Stimulated activated CD8-positive, alpha-beta memory T cell treated with anti-CD3 and anti-CD28 coated beads, Interleukin-12 subunit alpha, Interleukin-12 subunit beta, amount 100 ng/mL, for 24 hours (primary cell): ENCODE data around the gene AKAP7.

Experiments used
- DNase-seq: peaks from one replicate; pipeline ENCODE4 v3.0.0-alpha.2; 2020; ENCODE audit errors: extremely low read depth

AKAP7 gene

GRCh38 chr6:131199568-131200272 is 64.5 kb downstream of the AKAP7 start:
- DNase-seq, result peak; percentile 27

- no peak for DNase-seq
Measured at GRCh38 chr6:131205481-131206244, 70.4 kb downstream of the AKAP7 start.

- no peak for DNase-seq
Measured at GRCh38 chr6:131206463-131207251, 71.4 kb downstream of the AKAP7 start.

- no peak for DNase-seq
Measured at GRCh38 chr6:131208787-131209186, 73.5 kb downstream of the AKAP7 start.

- no peak for DNase-seq
Measured at GRCh38 chr6:131210469-131210868, 75.2 kb downstream of the AKAP7 start.

- DNase-seq, result no peak
Measured at GRCh38 chr6:131212024-131212423, 76.8 kb downstream of the AKAP7 start.

GRCh38 chr6:131212913-131213312 is 77.6 kb downstream of the AKAP7 start:
- no peak for DNase-seq

GRCh38 chr6:131213501-131213990 is 78.3 kb downstream of the AKAP7 start:
- DNase-seq, result no peak

- no peak for DNase-seq
Measured at GRCh38 chr6:131215219-131215618, 80.0 kb downstream of the AKAP7 start.

GRCh38 chr6:131216246-131216645 is 81.0 kb downstream of the AKAP7 start:
- no peak for DNase-seq

- DNase-seq, result no peak
Measured at GRCh38 chr6:131222773-131223172, 87.5 kb downstream of the AKAP7 start.

GRCh38 chr6:131223416-131223815 is 88.1 kb downstream of the AKAP7 start:
- DNase-seq, result no peak

GRCh38 chr6:131225127-131225526 is 89.9 kb downstream of the AKAP7 start:
- no peak for DNase-seq

GRCh38 chr6:131225959-131226358 is 90.7 kb downstream of the AKAP7 start:
- DNase-seq, result no peak

GRCh38 chr6:131226459-131227157 is 91.3 kb downstream of the AKAP7 start:
- DNase-seq, result no peak

GRCh38 chr6:131227158-131227543 is 91.9 kb downstream of the AKAP7 start:
- no peak for DNase-seq

- no peak for DNase-seq
Measured at GRCh38 chr6:131231103-131231502, 95.8 kb downstream of the AKAP7 start.

- DNase-seq, result no peak
Measured at GRCh38 chr6:131231891-131232290, 96.6 kb downstream of the AKAP7 start.

- DNase-seq, result no peak
Measured at GRCh38 chr6:131244942-131245341, 109.7 kb downstream of the AKAP7 start.

- DNase-seq, result no peak
Measured at GRCh38 chr6:131250122-131250521, 114.9 kb downstream of the AKAP7 start.

- DNase-seq, result no peak
Measured at GRCh38 chr6:131250936-131251335, 115.7 kb downstream of the AKAP7 start.
